Posterior cingulate gyrus (tissue), 11 donors: ENCODE data around the gene TMEM91.
"Not testable (repeated sequence)": the region's sequence is repeated elsewhere in the genome, so short reads cannot be mapped to it uniquely, and the experiment has no call there.

Source experiments
- DNase-seq, 10 donors: peaks; one replicate each; pipeline versions ENCODE4 v3.0.0 to v3.0.0-alpha.2; 2020 to 2021; ENCODE audit warnings: mixed read lengths in 3 of 10
- intact Hi-C: fragments of 100-400 bp; cut with DNase I; formaldehyde crosslinking; loops from one replicate; pipeline ENCODE4 v1.15.1; 2023

The TMEM91 gene

DNA sequence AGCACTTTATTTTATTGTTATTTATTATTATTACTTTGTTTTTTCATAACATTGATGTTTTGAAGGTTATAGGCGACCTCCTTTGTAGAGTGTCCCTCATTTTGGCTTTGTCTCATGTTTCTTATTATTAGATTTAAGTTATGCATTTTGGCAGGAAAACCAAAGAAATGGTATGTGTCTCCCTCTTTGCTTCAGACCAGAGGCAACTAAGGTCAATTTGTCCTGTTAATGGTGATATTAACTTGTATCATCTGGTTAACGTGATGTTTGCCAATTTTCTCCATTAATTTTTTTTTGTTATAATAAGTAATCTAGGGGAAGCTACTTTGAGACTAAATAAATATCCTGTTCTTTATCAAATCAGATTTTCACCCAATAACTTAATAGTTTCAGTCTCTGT, 3.8 kb upstream of the TMEM91 start:
- intact Hi-C loops = no loop called here
- DNase-seq = no peak

DNA sequence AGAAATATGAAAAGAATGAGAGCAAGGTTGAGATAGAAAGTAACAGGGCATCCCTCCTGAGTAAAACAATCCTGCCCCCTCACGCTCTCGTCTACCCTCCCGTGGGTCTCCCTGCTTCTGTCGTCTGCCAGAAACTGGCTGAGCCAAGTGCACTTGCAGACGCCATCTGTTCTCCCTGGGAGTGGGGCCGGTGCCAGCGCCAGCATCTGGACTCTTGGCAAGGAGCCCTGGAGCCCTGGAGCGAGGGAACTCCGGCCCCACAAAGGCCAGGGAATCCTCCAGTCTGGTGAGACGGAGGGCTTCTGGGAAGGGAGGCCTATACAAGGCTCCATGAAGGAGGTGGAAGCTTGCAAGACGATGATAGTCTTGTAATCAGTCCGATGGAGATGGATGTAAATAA, 2.3 kb upstream of the TMEM91 start:
- intact Hi-C loops = no loop called here
- peak; percentile 71 to 97 (median 84) for DNase-seq

DNA sequence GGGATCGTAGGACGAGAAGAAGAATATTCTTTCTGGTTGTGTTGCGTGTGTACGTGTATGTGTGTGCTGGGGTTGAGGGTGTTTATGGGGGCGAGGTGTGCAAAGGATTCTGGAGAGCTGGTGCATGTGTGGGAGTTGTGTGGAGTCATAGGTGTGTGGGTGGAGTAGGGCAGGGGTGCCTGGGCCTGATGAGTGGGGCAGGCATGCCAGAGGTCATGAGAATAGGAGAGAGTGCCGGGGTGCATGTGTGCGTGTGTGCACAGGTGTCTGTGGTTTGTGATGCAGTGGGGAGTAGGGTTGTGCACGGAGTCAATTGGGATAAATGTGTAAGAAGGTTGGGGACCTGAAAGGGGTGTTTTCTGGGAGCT, 649 bp downstream of the TMEM91 start:
- intact Hi-C loops = no loop called here

DNA sequence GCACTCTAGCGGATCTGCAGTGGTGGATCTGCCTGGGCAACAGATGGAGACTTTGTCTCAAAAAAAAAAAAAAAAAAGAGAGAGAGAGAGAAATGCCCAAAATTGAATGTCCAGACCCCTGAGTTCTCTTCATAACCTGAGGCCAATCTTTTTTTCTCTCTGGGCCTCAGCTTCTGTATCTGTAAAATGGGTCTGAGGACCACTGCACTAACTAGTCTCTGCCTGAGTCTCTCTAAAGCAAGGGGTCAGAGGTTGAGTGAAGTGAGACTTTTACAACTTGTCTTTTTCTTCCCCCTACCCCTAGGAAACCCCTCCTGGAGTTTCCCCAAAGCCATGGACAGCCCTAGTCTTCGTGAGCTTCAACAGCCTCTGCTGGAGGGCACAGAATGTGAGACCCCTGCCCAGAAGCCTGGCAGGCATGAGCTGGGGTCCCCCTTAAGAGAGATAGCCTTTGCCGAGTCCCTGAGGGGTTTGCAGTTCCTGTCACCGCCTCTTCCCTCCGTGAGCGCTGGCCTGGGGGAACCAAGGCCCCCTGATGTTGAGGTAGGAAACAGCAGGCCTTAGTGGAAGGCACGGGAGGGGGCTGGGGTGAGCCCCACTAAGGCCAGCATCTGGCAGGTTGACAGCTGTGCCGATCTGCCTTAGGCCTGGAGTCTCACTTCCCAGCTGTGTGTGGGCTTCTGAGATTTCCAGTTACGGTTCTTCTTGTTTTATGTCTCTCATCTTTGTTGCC, 1.8 kb downstream of the TMEM91 start:
- peak in 1 of 10 donors; percentile 50 for DNase-seq
- intact Hi-C loops = no loop called here

More for the DNA sequence above, 649 bp downstream of the TMEM91 start:
- DNase-seq = peak in 1 of 10 donors; percentile 43

DNA sequence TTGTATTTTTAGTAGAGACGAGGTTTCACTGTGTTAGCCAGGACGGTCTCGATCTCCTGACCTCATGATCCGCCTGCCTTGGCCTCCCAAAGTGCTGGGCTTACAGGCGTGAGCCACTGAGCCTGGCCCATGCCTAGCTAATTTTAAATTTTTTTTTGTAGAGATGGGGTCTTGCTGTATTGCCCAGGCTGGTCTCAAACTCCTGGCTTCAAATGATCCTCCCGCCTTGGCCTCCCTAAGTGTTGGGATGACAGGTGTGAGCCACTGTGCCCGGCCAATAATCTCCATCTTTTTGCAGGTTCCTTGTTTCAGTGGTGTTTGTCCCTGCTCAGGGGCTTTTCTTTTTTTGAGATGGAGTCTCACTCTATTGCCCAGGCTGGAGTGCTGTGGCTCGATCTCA, 5.2 kb downstream of the TMEM91 start:
- DNase-seq, intact Hi-C loops: not testable (repeated sequence)

DNA sequence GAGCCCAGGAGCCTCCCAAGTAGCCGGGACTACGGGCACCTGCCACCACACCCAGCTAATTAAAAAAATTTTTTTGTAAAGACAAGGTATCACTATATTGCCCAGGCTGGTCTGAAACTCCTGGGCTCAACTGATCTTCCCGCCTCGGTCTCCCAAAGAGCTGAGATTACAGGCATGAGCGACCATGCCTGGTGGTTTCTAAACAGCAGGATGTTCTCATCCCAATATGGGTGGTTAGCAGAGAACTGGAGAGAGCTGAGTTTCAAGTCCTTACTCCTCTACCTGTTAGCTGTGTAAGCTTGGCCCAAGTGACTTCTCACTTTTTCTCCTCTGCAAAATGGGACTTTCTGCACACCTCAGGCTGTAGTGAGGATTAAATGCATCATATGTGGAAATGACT, 8.0 kb downstream of the TMEM91 start:
- no peak for DNase-seq
- intact Hi-C loops = no loop called here

DNA sequence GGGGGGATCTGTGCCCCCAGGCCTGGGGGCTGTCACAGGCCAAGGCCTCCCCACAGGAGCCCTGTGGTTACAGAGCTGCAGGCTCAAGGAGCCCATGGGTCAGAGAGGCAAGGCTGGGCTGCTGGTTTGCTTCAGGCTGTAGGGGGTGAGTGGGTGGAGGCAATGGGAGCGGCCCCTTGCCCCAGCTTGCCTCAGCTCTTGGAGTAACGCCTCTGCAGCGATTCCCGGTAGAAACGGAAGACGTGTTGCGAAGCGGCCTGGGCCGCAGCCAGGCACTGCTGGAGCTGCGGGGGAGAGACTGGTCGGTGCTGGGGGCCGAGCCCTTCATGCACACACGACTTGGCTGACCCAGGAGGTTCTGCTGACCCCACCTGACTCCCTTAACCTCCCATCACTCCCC, 10.1 kb downstream of the TMEM91 start:
- no peak for DNase-seq

DNA sequence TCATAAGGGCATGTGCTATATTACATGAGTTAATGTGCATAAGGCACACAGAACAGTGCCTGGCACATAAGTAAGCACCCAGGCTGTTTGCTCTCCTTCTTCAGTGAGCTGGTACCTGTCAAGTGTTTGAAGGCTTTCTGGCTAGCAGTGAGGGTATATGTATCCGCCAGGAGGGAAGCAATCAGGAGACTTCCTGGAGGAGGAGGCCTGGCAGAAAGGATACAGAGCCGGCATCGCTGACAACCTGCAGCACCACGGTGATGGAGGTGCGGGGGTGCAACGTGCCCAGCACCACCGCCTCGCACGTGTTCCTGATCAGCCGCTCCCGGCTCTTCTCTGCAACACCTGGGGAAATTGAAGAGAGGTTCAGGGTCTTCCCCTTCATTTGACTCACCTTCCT, 15.3 kb downstream of the TMEM91 start:
- intact Hi-C loops = no loop called here

More for the DNA sequence above, 10.1 kb downstream of the TMEM91 start:
- intact Hi-C loops = no loop called here

DNA sequence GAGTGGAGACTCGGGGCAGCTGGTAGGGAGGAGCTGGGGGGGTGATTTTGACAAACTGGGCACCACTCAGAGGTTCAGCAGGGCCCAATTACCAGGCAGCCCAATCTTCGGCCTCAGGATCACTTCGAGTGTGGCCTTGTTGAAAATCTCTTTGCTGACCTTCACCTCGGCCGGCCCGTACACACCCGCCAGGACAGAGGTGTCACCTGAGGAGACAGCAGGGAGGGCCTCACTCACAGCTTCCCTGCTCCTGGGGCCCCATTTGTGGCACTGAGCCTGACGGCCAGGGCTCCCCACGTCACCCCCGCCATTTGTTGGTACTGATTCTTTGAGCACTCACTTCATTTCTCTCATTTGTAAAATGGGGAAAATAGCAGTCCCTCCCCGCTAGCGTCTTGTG, 16.4 kb downstream of the TMEM91 start:
- DNase-seq = peak in 1 of 10 donors; percentile 28
- intact Hi-C loops = no loop called here

More for the DNA sequence above, 15.3 kb downstream of the TMEM91 start:
- no peak for DNase-seq

DNA sequence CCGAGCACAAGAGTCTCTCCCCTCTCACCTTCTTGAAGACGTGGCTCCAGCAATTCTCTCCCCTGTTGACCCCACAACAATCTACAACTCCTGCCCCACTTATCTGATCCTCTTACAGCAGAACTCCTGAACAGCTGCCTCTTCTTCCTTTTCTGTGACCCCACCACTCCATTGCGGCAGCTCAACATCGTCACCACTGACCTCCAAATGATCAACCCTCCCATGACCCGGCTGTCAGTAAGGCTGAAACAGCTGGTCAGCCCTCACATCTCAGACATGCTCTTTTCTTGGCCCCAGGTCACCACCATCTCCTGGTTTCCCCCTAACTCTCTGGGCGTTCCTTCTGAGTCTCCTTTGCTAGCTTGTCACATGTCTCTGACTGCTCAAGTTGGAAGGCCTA, 19.0 kb downstream of the TMEM91 start:
- intact Hi-C loops = no loop called here
- peak in 1 of 10 donors; percentile 35 for DNase-seq

DNA sequence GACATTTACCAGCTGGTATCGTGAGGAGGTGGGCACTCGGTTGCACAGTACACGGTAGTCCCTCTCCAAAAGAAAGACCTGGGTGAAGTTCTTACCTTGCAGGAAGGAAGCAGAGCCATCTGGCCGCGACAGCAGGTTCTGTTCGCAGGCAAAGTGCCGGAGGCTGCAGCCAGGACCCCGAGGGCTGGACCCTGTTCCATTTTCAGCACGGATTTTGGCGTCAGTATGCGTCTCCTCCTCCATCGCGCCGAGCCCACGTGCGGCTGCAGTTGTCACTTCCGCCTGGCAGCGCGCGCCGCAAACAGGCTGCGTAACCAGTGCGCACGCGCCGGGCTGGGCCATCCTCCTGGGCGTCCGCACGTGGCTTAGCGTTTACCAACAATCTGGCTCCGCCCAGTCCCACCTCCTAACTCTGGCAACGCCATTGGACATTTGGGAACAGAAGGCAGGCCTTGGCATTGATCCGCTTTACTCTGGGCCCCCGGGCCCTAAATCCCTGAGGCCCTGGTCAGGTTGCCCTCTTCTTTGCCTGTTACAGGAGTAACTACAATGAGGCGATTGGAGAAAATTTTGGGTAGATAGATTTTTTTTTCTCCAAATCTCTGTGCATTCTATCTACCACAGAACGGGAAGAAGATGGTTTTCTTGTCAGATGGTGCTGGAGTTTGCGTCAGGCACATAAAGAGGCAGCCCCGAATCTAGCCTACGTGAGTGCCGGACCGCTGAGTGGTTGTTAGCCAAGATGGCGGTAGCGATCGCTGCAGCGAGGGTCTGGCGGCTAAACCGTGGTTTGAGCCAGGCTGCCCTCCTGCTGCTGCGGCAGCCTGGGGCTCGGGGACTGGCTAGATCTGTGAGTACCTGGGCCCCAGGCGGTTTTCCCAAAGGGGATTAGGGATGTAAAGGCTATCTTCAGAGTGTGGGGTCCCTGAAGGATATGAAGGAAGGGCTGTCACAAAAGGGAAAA, 21.0 kb downstream of the TMEM91 start, which contains the start of the genes BCKDHA and EXOSC5:
Gene BCKDHA (plus strand): TSS at position 733 of the 964 bp plus-strand sequence. CDS start 10 bp downstream, at position 743.
Gene EXOSC5 (minus strand): TSS at position 274 of the 964 bp plus-strand sequence. CDS start 31 bp downstream, at position 243.
- DNase-seq = peak; percentile 98 to 100 (median 99)
- intact Hi-C loops = loop anchor here (2.0 kb wide), 1 partner anchor 33 kb away; the partner anchor contains the start of gene B9D2

DNA sequence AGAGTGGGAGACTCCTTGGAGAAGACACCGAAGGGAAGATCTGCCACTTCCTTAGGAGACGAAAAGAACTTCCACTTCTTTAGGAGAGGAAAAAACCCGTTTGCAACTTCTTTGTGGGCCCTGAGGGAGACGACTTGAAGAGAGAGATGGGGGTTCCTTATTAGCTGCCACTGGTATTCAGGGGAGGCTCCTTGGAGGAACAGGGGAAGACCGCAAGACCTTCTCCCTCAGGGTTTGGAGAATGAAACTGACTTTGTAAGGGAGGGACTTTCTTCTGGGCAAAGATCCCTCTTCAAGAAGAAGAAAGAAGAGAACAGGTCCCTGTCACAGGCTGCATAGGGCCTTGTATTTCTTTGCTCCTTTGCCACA, 21.7 kb downstream of the TMEM91 start:
- intact Hi-C loops = no loop called here

DNA sequence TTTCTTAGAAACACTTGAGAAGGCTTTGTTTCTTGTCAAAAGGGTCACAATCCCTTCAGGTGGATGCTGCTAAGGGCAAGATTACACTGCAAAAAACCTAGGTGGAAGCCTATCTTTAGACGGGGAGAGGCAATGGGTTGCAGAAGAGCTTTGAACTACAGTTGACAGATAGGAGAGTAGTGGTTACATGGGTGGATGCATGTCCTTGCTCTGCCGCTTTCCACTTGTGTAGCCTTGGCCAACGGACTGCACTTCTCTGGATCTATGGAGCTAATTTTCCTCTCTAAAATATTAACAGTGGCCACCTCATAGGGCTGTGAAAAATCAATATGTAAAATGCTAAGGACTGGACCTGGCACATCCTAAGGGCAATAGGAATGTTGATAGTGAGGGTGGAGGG, 22.3 kb downstream of the TMEM91 start:
- no peak for DNase-seq
- intact Hi-C loops = no loop called here

More for the DNA sequence above, 21.7 kb downstream of the TMEM91 start:
- no peak for DNase-seq

DNA sequence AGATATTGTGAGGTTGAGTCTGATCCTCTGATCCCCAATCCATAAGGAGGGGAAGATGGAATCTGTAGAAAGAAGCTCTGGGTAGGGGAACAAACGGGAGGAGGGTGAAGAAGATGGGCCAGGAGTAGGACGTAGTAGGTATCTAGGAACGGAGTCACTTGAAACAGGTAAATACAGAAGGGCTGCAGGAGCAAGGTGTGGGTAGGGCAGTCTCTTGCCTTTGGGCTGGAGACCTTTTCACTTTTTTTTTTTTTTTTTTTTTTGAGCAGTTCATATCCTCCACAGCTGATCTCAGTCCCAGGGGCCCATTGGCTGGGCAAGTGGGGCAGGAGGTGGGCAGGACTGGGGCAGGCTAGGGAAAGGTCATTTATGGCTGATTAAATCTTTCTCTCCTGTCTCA, 22.8 kb downstream of the TMEM91 start:
- no peak for DNase-seq
- intact Hi-C loops = no loop called here

DNA sequence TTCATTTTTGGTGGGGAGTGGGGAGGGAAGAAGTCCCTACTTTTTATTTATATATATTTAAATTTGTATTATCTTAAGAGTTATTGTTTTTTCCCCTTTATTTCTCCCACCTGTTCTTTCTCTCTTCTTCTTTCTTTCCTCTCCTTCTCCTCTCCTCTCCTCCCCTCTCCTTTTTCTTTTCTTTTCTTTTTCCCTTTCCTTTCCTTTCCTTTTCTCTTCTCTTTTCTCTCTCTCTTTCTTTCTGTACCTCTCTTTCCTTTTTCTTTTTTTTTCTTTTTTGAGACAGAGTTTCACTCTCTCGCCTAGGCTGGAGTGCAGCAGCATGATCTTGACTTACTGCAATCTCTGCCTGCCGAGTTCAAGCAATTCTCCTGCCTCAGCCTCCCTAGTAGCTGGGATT, 23.2 kb downstream of the TMEM91 start:
- peak in 1 of 10 donors; percentile 28 for DNase-seq
- intact Hi-C loops = no loop called here

DNA sequence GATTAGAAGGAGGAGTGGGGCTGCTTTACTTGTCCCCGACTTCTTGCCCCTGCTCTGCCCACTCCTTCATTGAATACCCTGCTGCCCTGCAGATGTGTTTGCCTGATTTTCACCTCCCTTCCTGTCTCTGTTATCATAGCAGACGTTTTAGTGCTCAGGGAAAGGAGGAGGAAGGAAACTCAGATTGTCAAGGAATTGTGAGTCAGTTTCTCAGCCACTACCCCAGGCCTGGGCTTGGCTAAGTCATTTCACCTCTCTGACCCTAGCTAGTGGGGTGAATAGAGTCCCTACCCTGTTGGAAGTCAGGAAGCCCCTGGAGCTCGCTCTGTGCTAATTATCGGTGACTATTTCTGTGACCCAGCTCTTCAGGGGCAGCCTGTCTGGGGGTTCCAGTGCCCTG, 25.1 kb downstream of the TMEM91 start:
- DNase-seq = no peak
- intact Hi-C loops = no loop called here

DNA sequence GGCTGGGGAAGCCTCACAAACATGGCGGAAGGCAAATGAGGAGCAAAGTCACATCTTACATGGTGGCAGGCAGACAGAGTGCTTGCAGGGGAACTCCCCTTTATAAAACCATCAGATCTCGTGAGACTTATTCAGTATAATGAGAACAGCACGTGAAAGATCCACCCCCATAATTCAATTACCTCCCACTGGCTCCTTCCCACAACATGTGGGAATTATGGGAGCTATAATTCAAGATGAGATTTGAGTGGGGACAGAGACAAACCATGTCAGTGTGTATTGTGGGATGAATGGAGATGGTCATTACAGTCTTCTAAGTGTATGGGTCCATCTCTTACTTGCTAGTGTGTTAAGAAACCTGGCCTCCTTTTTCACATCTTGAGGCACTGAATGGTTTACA, 25.7 kb downstream of the TMEM91 start:
- intact Hi-C loops = no loop called here
- no peak for DNase-seq

DNA sequence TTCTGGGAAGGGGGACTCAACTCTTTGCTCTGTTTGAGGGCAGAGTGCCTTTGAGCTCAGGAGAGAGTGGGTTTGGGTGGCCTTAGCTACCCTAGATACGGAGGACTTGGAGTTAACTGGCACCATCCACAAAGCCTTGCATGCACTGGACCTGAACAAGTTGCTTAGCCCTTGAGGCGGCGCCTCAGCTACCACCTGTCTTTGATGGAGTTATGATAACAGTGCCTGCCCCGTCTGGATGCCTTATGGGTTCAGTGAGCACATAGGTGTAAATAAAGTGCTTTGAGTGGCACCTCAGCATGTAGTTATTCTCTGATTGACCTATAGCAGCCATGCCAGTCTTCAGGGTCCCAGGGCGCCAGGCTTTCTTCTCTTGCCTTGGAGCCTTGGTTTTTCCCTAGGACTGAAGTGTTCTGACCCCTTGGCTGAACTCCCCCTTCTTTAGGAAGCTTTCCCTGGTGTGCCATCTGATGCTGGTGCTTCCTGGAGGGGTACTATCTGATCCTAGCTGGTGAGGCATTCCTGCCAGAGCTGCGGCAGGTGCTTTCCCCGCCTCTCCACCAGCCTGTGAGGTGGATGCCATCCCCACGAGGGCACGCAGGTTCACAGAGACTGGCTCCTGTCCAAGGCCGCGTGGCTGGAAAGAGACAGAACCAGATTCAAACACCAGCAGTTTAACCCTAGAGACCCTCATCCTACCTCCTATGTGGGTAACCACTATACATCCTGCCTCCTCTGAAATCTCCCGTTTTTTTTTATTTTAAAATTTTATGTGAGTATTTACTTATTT, 27.0 kb downstream of the TMEM91 start:
- intact Hi-C loops = no loop called here
- DNase-seq = peak in 1 of 10 donors; percentile 22

DNA sequence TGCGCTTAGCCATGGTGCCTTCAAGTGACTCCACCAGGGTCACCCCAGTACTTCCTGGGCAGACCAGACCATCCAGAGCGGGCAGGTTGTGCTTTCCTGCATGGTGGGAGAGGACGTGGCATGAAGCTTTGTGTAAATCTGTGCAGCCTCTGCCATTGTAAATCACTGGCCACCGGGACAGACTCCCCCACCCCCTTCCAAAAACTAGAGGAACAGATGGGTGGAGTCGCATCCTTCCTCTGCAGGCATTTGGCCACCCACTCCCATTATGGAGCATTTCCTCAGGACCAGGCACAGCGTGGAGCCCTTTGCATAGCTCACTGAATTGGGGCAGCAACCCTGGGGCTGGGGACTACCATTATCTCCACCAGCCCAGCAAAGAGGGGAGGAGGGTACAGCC, 29.4 kb downstream of the TMEM91 start:
- intact Hi-C loops = no loop called here
- DNase-seq = no peak

DNA sequence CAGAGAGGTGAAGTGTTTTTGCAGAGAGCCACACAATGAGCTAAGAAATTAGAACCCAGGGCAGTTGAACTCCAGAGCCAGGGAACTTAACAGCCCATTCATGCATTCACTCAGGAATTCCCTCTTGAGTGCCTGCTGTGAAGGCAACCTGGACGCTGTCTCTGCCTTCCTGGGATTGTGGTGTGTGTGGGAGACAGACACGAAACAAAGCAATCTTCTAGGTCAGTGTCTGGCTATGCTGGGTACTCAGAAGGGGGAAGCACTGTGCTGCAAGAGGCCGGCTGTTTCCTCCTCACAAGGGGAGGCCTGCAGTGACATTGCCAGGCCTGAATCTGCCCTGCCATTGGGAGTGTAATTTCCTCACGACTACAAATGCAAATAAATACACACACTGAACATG, 30.9 kb downstream of the TMEM91 start:
- intact Hi-C loops = no loop called here
- DNase-seq = peak in 1 of 10 donors; percentile 21
